Measurements from ENCODE around the gene EPB41L2.
"Not testable (repeated sequence)": the region's sequence is repeated elsewhere in the genome, so short reads cannot be mapped to it uniquely, and the experiment has no call there.

Gene EPB41L2

GRCh38 chr6:130970839-130971410, 92.1 kb downstream of the EPB41L2 start:
- DNase-seq = no peak

- DNase-seq = no peak
These were observed 93.1 kb downstream of the EPB41L2 start for GRCh38 chr6:130969791-130970491.

GRCh38 chr6:130969166-130969565, 93.9 kb downstream of the EPB41L2 start:
- DNase-seq = no peak

GRCh38 chr6:130968476-130968875, 94.6 kb downstream of the EPB41L2 start:
- DNase-seq = no peak

- no peak for DNase-seq
These were observed 95.3 kb downstream of the EPB41L2 start for GRCh38 chr6:130967502-130968445.

- no peak for DNase-seq
These were observed 96.6 kb downstream of the EPB41L2 start for GRCh38 chr6:130966344-130966980.

- no peak for DNase-seq
These were observed 97.4 kb downstream of the EPB41L2 start for GRCh38 chr6:130965656-130966055.

- DNase-seq = no peak
These were observed 98.0 kb downstream of the EPB41L2 start for GRCh38 chr6:130964808-130965604.

GRCh38 chr6:130964289-130964688, 98.8 kb downstream of the EPB41L2 start:
- DNase-seq = no peak

GRCh38 chr6:130962966-130963365, 100.1 kb downstream of the EPB41L2 start:
- DNase-seq = no peak

GRCh38 chr6:130961148-130961547, 101.9 kb downstream of the EPB41L2 start:
- no peak for DNase-seq

GRCh38 chr6:130959951-130960350, 103.1 kb downstream of the EPB41L2 start:
- DNase-seq = no peak

GRCh38 chr6:130958468-130958867, 104.6 kb downstream of the EPB41L2 start:
- no peak for DNase-seq

GRCh38 chr6:130955755-130956154, 107.3 kb downstream of the EPB41L2 start:
- DNase-seq = no peak

GRCh38 chr6:130949553-130949952, 113.5 kb downstream of the EPB41L2 start:
- no peak for DNase-seq

- DNase-seq = no peak
These were observed 115.6 kb downstream of the EPB41L2 start for GRCh38 chr6:130947464-130947863.

GRCh38 chr6:130946076-130946475, 117.0 kb downstream of the EPB41L2 start:
- DNase-seq = no peak

- no peak for DNase-seq
These were observed 117.6 kb downstream of the EPB41L2 start for GRCh38 chr6:130945401-130945919.

GRCh38 chr6:130944486-130944885, 118.6 kb downstream of the EPB41L2 start:
- no peak for DNase-seq

- no peak for DNase-seq
These were observed 119.3 kb downstream of the EPB41L2 start for GRCh38 chr6:130943738-130944137.

GRCh38 chr6:130942752-130943151, 120.3 kb downstream of the EPB41L2 start:
- DNase-seq = not testable (repeated sequence)

All from DMS79 treated with DMSO at 0.1 percent for 48 hours (cell line).